ENCODE results near the gene NEURL1B. TPM values are rescaled to one million over a fixed set of nuclear protein-coding genes. Genes with fewer than 3 reads are reported as not detected.

The NEURL1B gene
- total and polyA plus RNA-seq, 10 of the 15 experiments (the other 5 are each of a cell fraction or from before 2014, with no cell fraction given), result 0.04 to 0.28 (median 0.05) TPM; not detected in 4

DNA sequence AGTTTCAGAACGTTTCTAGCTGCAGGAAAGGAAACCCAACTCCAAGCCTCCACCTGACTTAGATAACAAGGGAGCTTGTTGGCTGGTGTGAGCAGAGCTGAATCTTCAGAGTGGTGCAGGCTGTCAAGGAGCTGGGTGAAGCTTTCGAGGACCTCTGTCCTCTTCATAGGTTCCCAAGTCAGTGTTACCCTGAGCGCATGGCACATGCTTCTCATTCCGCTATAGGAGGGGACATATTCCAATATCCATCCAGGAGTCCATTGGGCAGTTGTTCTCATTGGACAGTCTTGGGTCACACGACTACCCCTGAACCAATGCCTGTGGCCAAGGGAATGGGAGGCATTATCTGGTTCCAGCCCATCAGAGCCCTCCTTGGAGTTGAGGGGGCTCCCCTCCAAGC is 79.6 kb downstream of the NEURL1B start:
- no peaks in the 10 kb centered on the region for H4K20me1 ChIP-seq (ENCODE audit: control insufficient read depth, insufficient read depth)
- ATAC-seq (no peak), FAIRE-seq (no peak), DNase-seq (ENCODE audit: low read depth, low spot score) (no peak)
- no TSS peak for BruUV-seq (replicated peaks)
- CTCF ChIA-PET, result interaction anchor here (1.2 to 1.5 kb wide), 3 partner anchors 51 to 212 kb away, joined by 3 to 7 read pairs (median 4); no protein-coding TSS in a partner anchor
- H3K4me3 ChIP-seq, result no peak overlapping the region
- in situ Hi-C loops (cut with MboI), result no loop called here
- TF ChIP-seq MTA2 (IDR thresholded peaks at IDR 0.05; ENCODE audit: low read depth) (no peak), MYB (IDR thresholded peaks at IDR 0.05; ENCODE audit: borderline replicate concordance, low read depth, low read length) (no peak), HSF1 (IDR thresholded peaks at IDR 0.05; ENCODE audit: low read depth, low read length) (no peak), EZH2 (IDR thresholded peaks at IDR 0.05; ENCODE audit: borderline replicate concordance, control insufficient read depth, low read depth, low read length) (no peak), SPI1 (IDR thresholded peaks at IDR 0.05; ENCODE audit: borderline replicate concordance, insufficient read depth, low read depth, low read length) (no peak), RAD21 (IDR thresholded peaks at IDR 0.05; ENCODE audit: insufficient read depth, low read depth, low read length) (no peak), NR2C2 (IDR thresholded peaks at IDR 0.05; ENCODE audit: borderline replicate concordance, control insufficient read depth, insufficient read length, low read depth) (no peak), SREBF1 (IDR thresholded peaks at IDR 0.05; ENCODE audit: low read length) (no peak), NBN (IDR thresholded peaks at IDR 0.05) (no peak)
- RAD21 ChIA-PET (ENCODE audit: unreplicated experiment), result interaction anchor here (0.9 to 1.5 kb wide), 3 partner anchors 44 to 213 kb away, joined by 3 to 5 read pairs (median 4); no protein-coding TSS in a partner anchor
- no peak overlapping the region for H3K9ac ChIP-seq (ENCODE audit: control insufficient read depth, insufficient read depth, low read length)
- no peaks in the 10 kb centered on the region; the same call in 2 of the 3 replicates for H3K9me3 ChIP-seq (replicated peaks; ENCODE audit: control insufficient read depth, insufficient read depth, low read length)
- intact Hi-C loops (cut with micrococcal nuclease; ENCODE audit: unreplicated experiment), result no loop called here
- H3K4me2 ChIP-seq (ENCODE audit: control insufficient read depth, insufficient read depth), result no peak overlapping the region
- H3K79me2 ChIP-seq (ENCODE audit: control insufficient read depth, insufficient read depth, low read length), result no peaks in the 10 kb centered on the region
- no peak overlapping the region for H3K27ac ChIP-seq (ENCODE audit: control insufficient read depth, insufficient read depth)
- no peaks in the 10 kb centered on the region; a peak in 2 of 4 replicates for H3K27me3 ChIP-seq (replicated peaks in 1 of 2; ENCODE audit: control insufficient read depth in 2 of 2, insufficient read depth in 2 of 2, low read length in 1 of 2)
- SMC1A ChIA-PET (ENCODE audit: uncharacterized antibody, unreplicated experiment), result interaction anchor here (1.1 to 1.3 kb wide), 2 partner anchors 51 to 191 kb away, joined by 4 to 6 read pairs; partner anchors contain the start of gene DUSP1
- no peaks in the 10 kb centered on the region for H3K4me1 ChIP-seq (ENCODE audit: control insufficient read depth, insufficient read depth, low read length)
- H3K36me3 ChIP-seq (ENCODE audit: control insufficient read depth in 2 of 2, insufficient read depth in 2 of 2, low read length in 1 of 2), result no peaks in the 10 kb centered on the region
- H2AFZ ChIP-seq (ENCODE audit: control insufficient read depth, low read depth, low read length), result no peak overlapping the region
- 54% methylated on average over 5 of the region's 5 CpGs for WGBS (ENCODE audit: insufficient coverage, insufficient replicate concordance, low lambda C conversion rate, missing lambda C conversion rate)
- POLR2A ChIA-PET, result no interaction called here
